GM19328 (cell line): ENCODE results near the gene COX19.
"Not testable (repeated sequence)": the region's sequence is repeated elsewhere in the genome, so short reads cannot be mapped to it uniquely, and the experiment has no call there.

ENCODE experiments used
- ATAC-seq: cut with Tn5 transposase; IDR thresholded peaks from one replicate; pipeline ENCODE4 v1.9.1; 2021; ENCODE audit warnings: mild to moderate bottlenecking, moderate library complexity; ENCODE audit not compliant: unreplicated experiment

The COX19 gene

DNA sequence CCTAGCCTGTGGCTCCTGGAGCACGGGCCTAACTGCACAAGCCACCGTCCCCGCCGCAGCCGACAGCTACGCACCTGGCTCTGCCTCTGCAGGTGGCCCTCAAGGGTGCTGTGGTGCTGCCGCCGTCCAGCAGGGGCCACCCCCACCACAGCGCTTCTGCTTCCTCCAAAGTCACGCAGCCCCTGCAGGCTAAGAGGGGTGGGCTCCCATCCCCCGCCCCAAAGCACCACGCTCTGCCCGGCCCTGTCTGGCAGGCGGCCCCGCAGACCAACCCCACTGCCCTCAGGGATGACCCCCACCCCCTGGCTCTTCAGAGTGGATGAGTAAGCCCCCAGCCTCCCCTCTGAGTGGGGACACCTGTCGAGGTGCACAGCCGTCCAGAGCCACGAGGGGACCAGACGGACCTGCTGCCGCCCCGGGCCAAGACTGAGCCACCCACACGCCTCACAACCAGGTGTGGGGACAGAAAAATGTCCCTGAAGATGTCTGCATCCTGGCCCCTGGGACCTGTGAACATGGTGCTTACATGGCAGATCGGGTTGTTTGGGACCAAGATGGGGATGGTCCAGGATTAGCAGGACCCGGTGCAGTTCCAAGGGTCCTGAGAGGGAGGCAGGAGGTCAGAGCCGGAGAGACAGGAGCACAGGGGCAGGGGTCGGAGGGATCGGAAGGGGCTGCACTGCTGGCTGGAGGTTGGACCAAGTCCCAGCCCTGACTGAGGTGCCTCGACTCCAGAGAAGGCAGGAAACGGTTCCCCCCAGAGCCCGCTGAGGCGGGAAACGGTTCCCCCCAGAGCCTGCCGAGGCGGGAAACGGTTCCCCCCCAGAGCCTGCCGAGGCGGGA, 11.9 kb downstream of the COX19 start:
- ATAC-seq = no peak

DNA sequence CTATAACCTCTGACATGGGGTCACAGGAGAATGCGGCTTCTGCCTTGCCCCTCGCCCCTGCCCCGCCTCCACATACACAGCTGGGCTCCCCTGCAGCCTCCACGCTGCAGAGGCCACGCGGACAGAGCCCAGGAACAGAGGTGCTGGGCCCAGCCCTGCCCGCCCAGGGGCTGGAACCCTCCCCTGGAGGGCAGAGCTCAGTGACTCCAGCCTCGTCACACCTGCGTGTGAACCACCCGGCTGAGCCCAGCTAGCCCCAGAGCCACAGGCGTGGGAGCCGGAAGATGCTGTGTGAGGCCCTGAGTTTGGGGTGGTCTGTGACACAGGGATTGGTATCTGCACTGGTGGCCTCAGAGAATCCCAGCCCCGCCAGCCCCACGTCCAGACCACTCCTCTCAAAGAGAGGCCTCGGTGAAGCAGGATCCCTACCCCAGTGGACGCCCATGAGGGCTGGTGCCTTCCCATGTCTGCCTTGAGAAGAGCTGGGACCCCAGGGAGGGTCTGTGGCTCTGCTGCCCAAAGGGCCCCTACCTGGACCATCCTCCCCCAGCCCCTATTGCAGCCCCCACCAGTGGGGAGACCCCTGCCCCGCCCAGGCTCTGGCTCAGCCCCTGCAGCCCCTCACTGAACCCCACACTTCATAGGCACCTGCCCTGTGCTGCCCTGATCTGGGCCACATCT, 12.8 kb downstream of the COX19 start:
- ATAC-seq = no peak

DNA sequence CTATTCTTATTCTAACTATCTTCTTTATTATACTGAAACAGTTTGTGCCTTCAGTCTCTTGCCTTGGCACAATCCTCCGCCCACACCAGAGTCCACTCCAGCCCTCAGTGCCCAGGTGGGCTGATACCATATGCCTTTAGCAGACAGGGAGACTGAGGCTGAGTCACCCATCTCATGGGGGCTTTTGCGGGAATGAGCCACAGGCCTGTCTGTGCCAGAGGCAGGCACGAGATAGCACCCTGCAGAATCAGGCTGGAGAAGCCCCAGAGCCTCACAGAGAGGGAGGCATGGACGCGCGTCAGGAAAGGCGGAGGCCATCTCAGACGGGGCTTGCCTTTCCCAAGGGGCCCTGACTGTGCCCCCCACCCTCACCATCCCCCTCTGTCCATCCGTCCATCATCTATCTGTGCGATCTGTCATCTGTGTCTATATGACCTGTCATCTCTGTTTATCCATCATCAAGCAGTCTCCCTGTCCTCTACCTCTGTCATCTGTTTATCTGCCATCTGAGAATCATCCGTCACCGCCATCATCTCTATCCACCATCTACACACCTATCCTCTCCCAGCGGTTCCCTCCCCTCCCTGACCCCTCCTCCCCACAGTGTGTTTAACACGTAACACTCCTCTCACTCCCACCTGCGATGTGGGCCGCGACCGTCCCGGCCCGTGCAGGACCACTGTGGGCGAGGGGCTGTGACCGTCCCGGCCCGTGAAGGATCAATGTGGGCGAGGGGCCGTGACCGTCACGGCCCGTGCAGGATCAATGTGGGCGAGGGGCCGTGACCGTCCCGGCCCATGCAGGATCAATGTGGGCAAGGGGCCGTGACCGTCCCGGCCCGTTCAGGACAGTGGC, 13.6 kb downstream of the COX19 start:
- ATAC-seq = no peak

DNA sequence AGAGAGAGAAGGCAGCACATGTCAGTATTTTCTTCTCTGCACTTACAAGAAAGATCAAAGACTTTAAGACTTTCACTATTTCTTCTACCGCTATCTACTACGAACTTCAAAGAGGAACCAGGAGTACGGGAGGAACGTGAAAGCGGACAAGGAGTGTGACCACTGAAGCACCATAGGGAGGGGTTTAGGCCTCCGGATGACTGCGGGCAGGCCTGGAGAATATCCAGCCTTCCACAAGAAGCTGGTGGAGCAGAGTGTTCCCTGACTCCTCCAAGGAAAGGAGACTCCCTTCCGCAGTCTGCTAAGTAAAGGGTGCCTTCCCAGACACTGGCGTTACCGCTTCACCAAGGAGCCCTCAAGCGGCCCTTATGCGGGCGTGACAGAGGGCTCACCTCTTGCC, 14.4 kb downstream of the COX19 start:
- not testable (repeated sequence) for ATAC-seq

DNA sequence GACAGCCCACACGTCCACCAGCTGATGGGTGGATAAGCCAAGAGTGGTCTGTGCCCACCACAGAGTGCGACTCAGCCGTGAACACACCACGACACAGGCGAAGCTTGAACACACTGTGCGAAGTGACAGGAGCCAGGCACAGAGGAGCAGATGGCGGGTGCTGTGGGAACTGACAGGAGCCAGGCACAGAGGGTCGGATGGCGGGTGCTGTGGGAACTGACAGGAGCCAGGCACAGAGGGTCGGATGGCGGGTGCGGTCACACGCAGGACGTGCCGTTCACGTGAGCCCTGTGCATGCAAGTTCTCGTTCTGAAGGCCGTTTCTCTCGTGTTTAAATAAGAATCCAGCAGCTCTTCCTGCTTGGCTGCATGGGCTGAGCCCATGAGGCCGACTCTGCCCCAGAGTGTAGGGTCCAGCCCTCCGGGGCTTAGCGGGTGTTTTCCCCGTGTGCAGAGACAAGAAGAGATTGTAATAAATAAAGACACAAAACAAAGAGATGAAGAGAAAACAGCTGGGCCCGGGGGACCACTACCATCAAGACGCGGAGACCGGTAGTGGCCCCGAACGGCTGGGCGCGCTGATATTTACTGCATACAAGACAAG, 15.0 kb downstream of the COX19 start:
- no peak for ATAC-seq

DNA sequence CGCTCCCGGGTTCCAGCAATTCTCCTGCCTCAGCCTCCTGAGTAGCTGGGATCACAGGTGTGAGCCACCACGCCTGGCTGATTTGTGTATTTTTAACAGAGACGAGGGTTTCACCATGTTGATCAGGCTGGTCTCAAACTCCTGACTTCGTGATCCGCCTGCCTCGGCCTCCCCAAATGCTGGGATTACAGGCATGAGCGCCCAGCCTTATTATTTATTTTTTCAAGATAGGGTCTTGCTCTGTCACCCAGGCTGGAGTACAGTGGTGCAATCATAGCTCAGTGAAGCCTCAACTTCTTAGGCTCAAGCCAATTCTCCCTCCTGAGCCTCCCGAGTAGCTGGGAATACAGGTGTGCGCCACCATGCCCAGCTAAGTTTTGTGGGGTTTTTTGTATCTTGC, 15.6 kb downstream of the COX19 start:
- ATAC-seq = not testable (repeated sequence)

DNA sequence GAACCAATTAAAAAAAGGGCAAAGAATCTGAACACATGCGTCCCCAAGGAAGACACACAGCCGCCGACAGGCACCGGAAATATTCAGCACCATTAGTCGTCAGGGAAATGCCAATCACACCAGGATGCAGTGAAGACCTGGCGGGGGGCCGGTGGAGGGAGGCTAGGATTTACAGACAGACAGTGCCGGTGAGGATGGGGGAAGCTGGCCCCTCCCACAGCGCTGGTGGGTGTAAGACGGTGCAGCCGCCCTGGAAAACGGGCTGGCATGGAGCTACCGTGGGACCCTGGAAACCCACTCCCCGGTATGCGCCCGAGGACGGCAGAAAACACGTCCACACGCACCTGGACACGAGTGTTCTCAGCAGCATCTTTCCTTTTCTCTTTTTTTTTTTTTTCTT, 16.1 kb downstream of the COX19 start:
- no peak for ATAC-seq

DNA sequence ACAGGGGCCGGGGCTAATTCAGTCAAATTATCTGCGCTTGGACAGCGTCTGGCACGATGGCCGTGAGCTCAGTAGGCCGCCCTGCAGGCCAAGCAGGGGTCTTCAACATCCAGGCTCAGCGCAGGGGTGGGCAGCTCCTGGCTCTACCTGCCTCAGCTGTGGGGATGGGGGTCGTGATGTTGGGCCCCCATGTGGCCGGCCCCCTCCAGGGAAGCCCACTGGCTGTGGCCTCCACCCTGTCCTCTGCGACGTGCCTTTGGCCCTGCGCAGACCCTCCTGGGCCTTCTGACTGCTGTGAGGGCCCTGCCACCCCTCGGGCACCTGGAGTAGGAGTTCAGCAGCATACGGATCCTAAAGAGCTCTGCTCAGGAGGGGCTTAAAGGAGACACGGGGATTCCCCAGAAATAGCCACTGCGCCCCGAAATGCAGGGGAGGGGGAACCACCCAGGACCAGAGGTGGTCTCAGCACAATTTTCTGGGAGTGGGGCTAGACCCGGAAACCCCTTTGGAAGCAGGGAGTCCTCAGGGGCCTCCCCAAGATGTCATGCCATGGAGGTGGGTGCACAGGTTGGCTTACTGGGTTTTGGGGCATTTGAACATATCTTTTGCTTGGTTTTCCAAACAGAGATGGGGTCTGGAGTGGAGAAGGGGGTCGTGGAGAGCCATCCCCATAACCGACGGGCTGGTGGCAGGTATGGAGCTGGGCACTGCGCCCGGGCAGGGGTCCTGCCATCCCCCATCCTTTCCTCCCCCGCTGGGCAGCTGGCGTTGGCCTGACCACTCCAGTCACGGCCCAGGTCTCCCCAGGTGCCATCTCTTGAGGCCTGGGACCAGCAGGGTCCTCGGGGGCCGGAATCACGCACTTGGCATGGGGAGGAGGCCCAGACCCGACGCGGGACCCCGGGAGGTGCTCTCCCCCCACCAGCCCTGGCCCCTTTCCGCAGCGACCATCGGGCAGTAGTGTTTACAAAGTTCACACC, 16.8 kb downstream of the COX19 start:
- ATAC-seq = no peak

DNA sequence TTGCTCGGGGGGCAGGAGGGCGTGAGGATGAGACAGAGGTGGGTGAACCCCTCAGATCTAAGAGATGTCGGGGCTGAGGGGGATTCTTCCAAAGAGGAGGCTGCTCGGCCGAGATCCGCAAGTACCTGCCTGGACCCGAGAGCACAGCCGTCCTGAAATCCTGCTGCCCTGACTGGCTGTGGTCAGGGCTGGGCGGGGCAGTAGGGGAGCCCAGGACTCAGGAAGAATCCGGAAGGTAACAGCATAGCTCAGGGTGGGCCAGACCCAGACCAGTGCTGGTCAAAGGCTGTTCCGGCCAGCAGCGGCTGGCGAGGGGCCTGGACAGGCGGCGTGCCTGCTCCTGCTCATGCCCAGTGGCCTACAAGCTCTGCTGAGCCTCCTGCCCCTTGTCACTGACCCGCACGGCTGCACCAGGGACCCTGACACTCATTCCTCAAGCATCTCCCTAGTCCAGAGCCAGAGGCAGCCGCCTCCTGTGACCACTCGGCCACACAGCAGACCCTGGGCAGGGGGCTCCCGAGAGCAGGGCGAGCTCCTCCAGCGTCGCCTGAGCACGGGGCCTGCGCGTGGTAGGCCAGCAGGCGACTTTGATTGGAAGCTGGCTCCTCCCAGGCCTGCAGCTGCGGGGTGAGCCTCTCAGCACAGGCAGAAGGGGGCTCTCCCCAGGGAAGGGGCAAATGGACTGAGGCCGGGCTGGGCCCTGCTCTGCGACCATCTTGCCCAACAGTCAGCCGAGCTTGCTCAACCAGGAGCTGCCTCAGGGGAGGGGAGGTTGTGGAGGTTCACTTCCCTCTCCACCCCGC, 17.7 kb downstream of the COX19 start:
- ATAC-seq = no peak

DNA sequence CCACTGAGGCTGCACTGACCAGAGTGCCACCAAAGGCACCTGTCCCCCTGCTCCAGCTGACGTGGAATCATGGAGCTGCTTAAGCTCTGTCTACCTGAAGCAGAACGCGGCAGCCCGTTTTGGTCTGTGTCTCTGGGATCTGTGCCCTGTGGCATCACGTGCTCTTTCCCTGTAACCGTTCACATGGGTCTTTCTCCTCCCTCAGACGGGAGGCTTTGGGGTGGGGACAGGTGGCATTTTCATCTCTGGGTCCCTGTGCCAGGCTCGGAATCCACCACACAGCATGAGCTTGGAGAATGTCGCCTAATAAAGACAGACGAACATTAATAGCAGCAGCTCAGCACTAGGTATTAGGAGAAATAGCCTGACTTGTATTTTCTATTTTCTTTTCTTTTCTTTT, 19.3 kb downstream of the COX19 start:
- no peak for ATAC-seq

DNA sequence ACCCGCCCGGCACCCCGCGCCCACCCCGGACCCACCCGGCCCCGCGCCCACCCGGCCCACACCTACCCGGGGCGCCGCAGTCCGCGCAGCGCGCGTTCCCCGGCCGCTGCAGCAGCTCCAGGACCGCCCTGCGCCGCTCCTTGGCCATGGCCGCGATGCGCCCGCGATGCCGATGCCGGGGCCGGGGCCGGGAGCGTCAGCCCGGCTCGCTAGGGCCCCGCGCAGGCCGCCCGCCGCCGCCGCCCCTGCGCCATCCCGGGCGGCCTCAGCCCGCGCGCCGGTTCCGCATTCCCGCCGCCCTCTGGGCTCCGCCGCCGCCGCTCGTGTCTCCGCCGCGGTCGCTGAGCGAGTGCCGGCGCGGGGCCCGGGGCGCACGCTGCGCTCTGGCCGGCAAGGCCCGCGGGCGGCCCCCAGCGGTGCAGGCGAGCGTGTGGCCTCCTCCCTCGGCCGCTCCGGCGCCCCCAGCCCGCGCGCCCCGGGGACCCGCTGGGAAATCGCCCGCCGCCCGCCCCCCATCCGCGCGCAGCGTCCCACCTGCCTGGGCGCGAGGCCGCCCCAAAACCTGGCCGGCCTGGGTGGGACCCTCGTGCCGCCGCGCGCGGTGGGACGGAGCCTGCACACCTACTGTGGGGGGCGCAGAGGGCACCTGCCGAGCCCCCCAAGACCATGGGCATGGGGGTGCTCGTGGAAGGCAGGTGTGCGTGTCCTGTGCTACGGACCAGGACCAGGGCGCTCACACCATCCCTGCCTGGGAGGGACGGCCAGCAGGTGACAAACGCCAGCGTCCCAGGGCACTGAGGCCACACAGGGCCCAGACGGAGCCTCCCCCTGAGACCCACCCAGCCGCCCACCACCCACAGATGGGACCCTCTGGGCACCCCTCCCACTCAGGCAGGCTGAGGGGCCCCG, 20.8 kb downstream of the COX19 start, which contains the start of gene ADAP1:
TSS of gene ADAP1 (minus strand) at position 351 of the 909 bp plus-strand sequence. CDS start at position 148, 203 bp downstream.
- ATAC-seq = no peak

DNA sequence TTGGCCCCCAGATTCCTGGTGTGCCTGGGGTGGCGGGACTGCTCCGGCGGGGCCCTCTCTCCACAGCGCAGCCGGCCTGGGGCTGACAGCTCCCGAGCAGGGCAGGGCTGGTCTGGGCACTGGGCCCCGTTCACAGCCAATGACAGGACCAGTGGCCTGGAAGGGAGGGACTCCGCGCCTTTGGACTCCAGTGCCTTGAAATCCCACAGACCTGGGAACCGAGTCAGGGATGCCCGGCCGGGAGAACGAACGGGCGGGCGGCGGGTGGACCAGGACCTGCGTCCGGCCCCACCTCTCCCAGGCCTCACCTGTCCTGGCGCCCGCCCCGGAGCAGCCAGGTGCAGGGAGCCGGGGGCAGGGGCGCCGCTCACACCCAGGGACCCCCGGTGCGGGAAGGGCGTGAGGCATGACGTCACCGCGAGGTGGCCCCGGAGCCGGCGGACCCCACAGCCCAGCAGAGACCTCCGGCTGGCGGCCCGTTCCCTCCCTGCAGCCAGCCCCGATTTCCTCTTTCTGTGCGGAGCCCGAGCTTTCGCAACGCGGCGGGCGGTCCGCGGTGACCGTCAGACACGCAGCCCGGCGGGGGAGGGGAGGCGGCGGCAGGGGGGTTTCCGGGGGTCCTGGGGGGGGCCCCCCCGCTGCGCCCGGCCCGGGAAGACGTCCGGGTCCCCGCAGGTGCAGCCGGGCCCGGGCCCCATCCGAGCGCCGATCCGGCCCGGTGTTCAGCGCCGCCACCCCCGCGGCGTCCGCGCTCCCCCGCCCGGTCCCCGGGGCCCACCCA, 21.6 kb downstream of the COX19 start:
- no peak for ATAC-seq

DNA sequence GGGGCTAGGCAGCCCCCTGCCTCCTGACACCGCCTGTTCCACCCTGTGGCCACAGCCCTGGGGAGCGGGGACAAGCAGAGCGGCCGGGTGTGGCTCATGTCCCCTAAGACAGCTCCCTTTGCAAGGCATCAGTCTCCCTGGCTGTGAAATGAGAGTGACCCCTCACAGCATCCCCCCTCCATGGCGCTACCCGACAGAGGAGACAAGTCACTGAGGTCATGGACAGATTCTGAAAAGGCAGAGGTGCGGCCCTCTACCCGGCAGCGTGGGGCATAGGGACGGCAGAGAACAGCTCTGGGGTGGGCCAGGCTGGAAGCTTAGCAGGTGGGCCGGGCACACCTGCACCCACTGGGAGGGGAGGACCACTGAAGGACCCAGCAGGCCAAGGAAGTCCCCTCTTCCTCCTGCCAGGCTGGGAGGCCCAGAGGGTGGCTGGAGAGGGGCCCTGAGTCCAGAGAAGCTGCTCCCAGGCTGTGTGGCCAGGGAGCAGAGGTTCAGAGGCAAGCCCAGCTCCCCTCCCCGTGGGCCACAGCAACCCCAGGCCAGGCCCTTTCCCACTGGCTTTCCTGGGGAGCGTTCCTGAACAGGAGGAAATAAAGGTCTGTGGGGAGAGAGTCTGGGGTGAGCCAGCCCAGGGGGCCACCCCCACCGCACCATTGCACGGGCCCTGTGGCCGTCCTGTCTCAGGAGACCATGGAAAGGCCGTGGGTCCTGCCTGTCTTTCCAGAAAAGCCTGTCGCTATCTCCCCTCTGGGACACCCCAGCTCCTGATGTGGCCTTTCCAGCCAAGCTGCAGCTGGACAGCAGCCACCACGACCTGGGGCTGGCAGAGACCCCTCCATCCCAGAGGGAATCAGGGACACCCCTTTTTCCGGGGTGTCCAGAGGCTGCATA, 22.6 kb downstream of the COX19 start:
- no peak for ATAC-seq

DNA sequence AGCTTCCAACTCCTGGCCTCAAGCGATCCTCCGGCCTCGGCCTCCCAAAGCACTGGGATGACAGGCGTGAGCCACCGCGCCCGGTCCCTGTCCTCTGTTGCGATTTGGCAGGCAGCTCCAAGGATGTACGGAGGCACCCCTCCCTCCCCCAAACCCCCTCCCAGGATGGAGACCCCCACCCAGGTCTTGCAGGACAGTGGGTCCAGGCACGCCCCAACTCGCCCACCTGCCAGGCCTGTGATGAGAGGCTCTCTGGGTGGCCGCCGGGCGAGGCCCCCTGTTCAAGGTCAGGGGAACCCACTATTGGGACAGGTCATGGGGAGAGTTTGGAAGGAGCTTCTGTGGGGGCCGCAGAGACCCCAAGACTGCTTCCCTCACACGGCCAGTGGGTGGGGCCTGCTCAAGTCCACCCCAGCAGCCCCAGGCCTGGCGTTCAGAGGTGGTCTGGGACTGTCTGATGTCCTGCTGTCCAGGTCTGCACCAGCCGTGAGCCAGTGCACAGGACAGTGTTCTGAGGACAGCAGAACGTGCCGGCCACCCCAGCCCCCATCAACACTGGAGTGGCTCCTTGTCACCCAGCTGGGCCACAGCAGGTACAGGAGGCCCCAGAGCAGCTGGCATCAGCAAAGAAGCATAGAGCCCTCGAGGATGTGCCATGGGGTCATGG, 23.3 kb downstream of the COX19 start:
- ATAC-seq = no peak
